Peyer's patch (tissue), 4 donors: ENCODE data around the gene ZNRF3. TPM values are rescaled to one million over a fixed set of nuclear protein-coding genes. Genes with fewer than 3 reads are reported as not detected.
"Not testable (repeated sequence)": the region's sequence is repeated elsewhere in the genome, so short reads cannot be mapped to it uniquely, and the experiment has no call there.

Source experiments
- DNase-seq, 3 donors: peaks; one replicate each; pipeline ENCODE4 v3.0.0-alpha.2; 2017 to 2019
- H3K27ac ChIP-seq, 4 donors: fragments of 200-600 bp; sonication (generic); one replicate each; pipeline ENCODE4 v1.5.1; 2016 to 2019
- H3K27me3 ChIP-seq, 2 donors: fragments of 200-600 bp; sonication (generic); one replicate each; pipeline ENCODE4 v1.5.1; 2019
- H3K36me3 ChIP-seq, 3 donors: fragments of 200-600 bp; sonication (generic); one replicate each; pipeline ENCODE4 v1.5.1; 2016 to 2019
- H3K4me1 ChIP-seq, 4 donors: fragments of 200-600 bp; sonication (generic); one replicate each; pipeline ENCODE4 v1.5.1; 2016 to 2019
- H3K4me3 ChIP-seq, 4 donors: fragments of 200-600 bp; sonication (generic); 1 replicate in 3 of 4; 2 replicates in 1 of 4; pipeline ENCODE4 v1.5.1; 2016 to 2019; ENCODE audit warnings: mild to moderate bottlenecking in 1 of 4
- H3K9me3 ChIP-seq, 4 donors: fragments of 200-600 bp; sonication (generic); one replicate each; pipeline ENCODE4 v1.5.1; 2016 to 2019; ENCODE audit warnings: mild to moderate bottlenecking in 1 of 4
- POLR2A ChIP-seq, 2 donors: fragments of 450-650 bp; IDR thresholded peaks; one replicate each; pipeline ENCODE4 v1.5.1; 2017; ENCODE audit warnings: antibody characterized with exemption in 2 of 2, mild to moderate bottlenecking in 2 of 2, moderate library complexity in 2 of 2
- total RNA-seq, 4 donors: library from RNA; depleted of rRNA; stranded (reverse); fragments of >200 nt; gene quantifications; one replicate each; pipeline ENCODE4 v1.1.0, GENCODE V29; 2016
- TF ChIP-seq, protein P1 (sequence below), 6 experiments: fragments of 450-650 bp in 4 of 6; fragments of 200-600 bp in 2 of 6; sonication (generic) in 1 of 6; IDR thresholded peaks; one replicate each; pipeline ENCODE4 v1.5.1; 2017 to 2019; ENCODE audit warnings: antibody characterized with exemption in 6 of 6, mild to moderate bottlenecking in 3 of 6, moderate library complexity in 1 of 6

The ZNRF3 gene
- total RNA-seq, 4 donors from 2014 or later, result 5.8 to 17.6 (median 8.0) TPM

DNA sequence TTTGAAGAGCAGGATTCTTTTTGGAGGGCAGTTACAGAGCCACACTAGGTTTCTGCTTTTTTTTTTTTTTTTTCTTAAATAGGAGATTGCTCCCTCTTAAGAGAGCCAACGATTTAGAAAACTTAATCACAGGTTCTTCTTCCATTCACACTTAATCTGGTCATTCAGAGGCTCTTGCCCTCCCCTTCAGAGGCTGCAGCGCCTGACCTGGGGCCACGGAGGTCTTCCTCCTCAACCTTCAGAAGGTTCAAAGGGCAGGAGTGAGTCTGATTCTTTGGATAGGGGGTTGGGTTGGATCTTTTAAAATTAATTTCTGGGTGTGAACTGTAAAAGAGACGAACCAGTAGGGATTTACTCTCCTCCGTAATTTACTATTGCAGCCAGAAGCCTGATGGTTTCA, 57.1 kb downstream of the ZNRF3 start:
- Histone ChIP-seq H3K27ac (no peak overlapping the region), H3K9me3 (no peaks in the 10 kb centered on the region), H3K36me3 (no peaks in the 10 kb centered on the region), H3K4me3 (no peak overlapping the region), H3K27me3 (no peaks in the 10 kb centered on the region), H3K4me1 (peaks cover 0 to 13% (median 0%) of the 10 kb centered on the region in 4 donors)
- no peak for TF ChIP-seq POLR2A (IDR thresholded peaks at IDR 0.05)
- TF ChIP-seq, protein P1, sequence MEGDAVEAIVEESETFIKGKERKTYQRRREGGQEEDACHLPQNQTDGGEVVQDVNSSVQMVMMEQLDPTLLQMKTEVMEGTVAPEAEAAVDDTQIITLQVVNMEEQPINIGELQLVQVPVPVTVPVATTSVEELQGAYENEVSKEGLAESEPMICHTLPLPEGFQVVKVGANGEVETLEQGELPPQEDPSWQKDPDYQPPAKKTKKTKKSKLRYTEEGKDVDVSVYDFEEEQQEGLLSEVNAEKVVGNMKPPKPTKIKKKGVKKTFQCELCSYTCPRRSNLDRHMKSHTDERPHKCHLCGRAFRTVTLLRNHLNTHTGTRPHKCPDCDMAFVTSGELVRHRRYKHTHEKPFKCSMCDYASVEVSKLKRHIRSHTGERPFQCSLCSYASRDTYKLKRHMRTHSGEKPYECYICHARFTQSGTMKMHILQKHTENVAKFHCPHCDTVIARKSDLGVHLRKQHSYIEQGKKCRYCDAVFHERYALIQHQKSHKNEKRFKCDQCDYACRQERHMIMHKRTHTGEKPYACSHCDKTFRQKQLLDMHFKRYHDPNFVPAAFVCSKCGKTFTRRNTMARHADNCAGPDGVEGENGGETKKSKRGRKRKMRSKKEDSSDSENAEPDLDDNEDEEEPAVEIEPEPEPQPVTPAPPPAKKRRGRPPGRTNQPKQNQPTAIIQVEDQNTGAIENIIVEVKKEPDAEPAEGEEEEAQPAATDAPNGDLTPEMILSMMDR (IDR thresholded peaks at IDR 0.05), result no peak
- DNase-seq, result no peak

GRCh38 chr22:28942333-28942732, 59.0 kb downstream of the ZNRF3 start:
- H3K27me3 ChIP-seq, result no peaks in the 10 kb centered on the region
- no peak overlapping the region for H3K4me3 ChIP-seq
- peaks cover 0 to 13% (median 0%) of the 10 kb centered on the region in 4 donors for H3K4me1 ChIP-seq
- H3K36me3 ChIP-seq, result no peaks in the 10 kb centered on the region
- no peaks in the 10 kb centered on the region for H3K9me3 ChIP-seq
- no peak for TF ChIP-seq POLR2A (IDR thresholded peaks at IDR 0.05)
- no peak for DNase-seq
- no peak overlapping the region for H3K27ac ChIP-seq

DNA sequence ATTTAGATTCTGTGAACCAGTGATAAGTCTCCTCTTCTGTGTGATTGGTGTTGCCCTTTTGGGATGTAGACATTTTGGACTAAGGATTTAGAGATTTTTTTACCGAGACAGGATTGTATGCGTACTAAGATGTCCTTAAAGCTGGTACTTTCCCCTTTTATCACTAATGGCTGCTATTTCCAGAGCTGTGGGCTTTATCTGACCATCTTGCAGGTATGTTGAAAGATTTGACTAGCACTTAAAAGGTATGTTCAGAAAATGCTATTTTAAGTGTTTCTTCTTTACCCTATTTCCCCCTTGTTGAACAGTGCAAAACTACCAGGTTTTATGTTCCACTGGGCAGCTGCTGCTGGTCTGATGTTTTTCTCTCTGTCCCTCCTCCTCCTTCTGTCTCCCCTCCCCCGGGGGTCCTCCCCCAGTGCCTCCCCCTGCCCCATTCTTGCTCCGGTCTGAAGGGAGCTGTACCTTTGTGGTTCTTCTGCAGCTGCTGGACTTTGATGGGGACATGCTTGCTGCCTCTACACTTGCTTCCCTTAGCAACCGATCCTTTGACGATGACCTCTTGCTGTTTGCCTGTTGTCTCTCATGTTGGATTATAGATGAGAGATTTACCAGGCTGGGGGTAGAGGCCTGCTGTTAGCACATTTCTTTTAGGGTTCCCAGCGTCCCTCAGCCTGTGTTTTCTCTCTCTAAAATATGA, 59.6 kb downstream of the ZNRF3 start:
- H3K4me3 ChIP-seq, result no peak overlapping the region
- H3K27me3 ChIP-seq, result no peaks in the 10 kb centered on the region
- TF ChIP-seq, protein P1 (IDR thresholded peaks at IDR 0.05), result no peak
- no peak for TF ChIP-seq POLR2A (IDR thresholded peaks at IDR 0.05)
- no peaks in the 10 kb centered on the region for H3K36me3 ChIP-seq
- no peak for DNase-seq
- H3K4me1 ChIP-seq, result peaks cover 0 to 13% (median 0%) of the 10 kb centered on the region in 4 donors
- H3K27ac ChIP-seq, result no peak overlapping the region
- H3K9me3 ChIP-seq, result no peaks in the 10 kb centered on the region

DNA sequence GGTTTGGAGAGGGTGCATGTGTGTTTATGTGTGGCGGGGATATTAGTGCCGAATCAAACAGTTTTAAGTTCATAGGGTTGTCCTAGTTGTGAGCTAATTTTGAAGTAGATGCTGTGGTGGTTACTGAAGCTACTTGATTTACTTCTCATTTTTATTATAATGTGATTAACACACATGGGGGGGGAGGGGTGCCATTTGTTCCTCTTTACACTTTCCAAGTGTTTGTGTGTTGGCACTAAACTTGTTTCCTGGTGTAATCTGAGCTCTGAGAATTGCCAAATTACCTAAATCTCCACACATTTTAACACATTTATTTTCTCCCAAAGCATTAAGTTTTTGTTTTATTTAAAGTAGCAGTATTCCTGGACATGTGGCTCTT, 60.1 kb downstream of the ZNRF3 start:
- Histone ChIP-seq H3K27me3 (no peaks in the 10 kb centered on the region), H3K4me1 (peaks cover 0 to 13% (median 0%) of the 10 kb centered on the region in 4 donors), H3K9me3 (no peaks in the 10 kb centered on the region), H3K4me3 (no peak overlapping the region), H3K36me3 (no peaks in the 10 kb centered on the region), H3K27ac (no peak overlapping the region)
- TF ChIP-seq, protein P1 (IDR thresholded peaks at IDR 0.05), result no peak
- TF ChIP-seq POLR2A (IDR thresholded peaks at IDR 0.05), result no peak
- DNase-seq, result no peak

GRCh38 chr22:28947125-28947524, 63.8 kb downstream of the ZNRF3 start:
- H3K9me3 ChIP-seq, result no peaks in the 10 kb centered on the region
- no peak overlapping the region for H3K27ac ChIP-seq
- no peak for TF ChIP-seq POLR2A (IDR thresholded peaks at IDR 0.05)
- TF ChIP-seq, protein P1 (IDR thresholded peaks at IDR 0.05), result no peak
- no peak for DNase-seq
- no peak overlapping the region for H3K4me3 ChIP-seq
- no peaks in the 10 kb centered on the region for H3K36me3 ChIP-seq
- no peaks in the 10 kb centered on the region for H3K27me3 ChIP-seq
- peaks cover 0 to 21% (median 0%) of the 10 kb centered on the region in 4 donors for H3K4me1 ChIP-seq

GRCh38 chr22:28948424-28948823, 65.1 kb downstream of the ZNRF3 start:
- H3K27ac ChIP-seq, result peak overlapping the region in 2 of 4 donors; percentile 30 to 42
- no peaks in the 10 kb centered on the region for H3K9me3 ChIP-seq
- TF ChIP-seq POLR2A (IDR thresholded peaks at IDR 0.05), result no peak
- TF ChIP-seq, protein P1 (IDR thresholded peaks at IDR 0.05), result no peak
- H3K27me3 ChIP-seq, result no peaks in the 10 kb centered on the region
- no peak for DNase-seq
- H3K4me3 ChIP-seq, result no peak overlapping the region
- peaks cover 0 to 20% (median 0%) of the 10 kb centered on the region in 4 donors for H3K4me1 ChIP-seq
- no peaks in the 10 kb centered on the region for H3K36me3 ChIP-seq

GRCh38 chr22:28948860-28949551, 65.6 kb downstream of the ZNRF3 start:
- H3K36me3 ChIP-seq, H3K4me3 ChIP-seq, H3K9me3 ChIP-seq, DNase-seq, H3K27me3 ChIP-seq: not testable (repeated sequence)
- H3K27ac ChIP-seq, result peak overlapping the region in 2 of 4 donors; percentile 30 to 42
- peaks cover 0 to 16% (median 0%) of the 10 kb centered on the region in 4 donors for H3K4me1 ChIP-seq
